Measurements from ENCODE around the gene LTBP1.

DNA sequence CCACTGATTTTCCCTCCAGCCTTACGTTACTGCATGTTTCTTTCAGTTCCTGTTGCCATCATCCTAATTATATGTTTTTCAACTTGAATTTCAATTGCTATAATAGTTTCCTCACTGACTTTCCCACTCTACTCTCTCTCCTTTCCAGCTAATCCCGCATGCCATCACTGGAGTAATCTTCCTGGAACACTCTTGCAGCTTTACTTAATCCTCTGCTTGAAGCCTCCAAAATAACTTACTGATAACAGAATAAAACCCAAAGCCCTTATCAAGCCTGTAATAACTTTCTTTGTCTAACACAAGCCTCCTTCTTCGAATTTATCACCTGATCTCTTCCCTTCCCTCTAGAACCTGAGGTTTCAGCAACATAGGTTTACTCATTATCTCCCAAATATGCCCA lies 237.3 kb downstream of the LTBP1 start:
- TF ChIP-seq, protein P1, sequence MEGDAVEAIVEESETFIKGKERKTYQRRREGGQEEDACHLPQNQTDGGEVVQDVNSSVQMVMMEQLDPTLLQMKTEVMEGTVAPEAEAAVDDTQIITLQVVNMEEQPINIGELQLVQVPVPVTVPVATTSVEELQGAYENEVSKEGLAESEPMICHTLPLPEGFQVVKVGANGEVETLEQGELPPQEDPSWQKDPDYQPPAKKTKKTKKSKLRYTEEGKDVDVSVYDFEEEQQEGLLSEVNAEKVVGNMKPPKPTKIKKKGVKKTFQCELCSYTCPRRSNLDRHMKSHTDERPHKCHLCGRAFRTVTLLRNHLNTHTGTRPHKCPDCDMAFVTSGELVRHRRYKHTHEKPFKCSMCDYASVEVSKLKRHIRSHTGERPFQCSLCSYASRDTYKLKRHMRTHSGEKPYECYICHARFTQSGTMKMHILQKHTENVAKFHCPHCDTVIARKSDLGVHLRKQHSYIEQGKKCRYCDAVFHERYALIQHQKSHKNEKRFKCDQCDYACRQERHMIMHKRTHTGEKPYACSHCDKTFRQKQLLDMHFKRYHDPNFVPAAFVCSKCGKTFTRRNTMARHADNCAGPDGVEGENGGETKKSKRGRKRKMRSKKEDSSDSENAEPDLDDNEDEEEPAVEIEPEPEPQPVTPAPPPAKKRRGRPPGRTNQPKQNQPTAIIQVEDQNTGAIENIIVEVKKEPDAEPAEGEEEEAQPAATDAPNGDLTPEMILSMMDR (IDR thresholded peaks at IDR 0.05): no peak
- no peak for TF ChIP-seq EP300 (IDR thresholded peaks at IDR 0.05)
- no peak for TF ChIP-seq POLR2A (IDR thresholded peaks at IDR 0.05)
- TF ChIP-seq POLR2AphosphoS5 (IDR thresholded peaks at IDR 0.05): no peak

Data from suprapubic skin (tissue), 4 donors.